Activated T-cell treated with anti-CD3 and anti-CD28 coated beads, Interleukin-2, amount 50 U/mL, for 24 hours (primary cell): ENCODE measurements around the gene R3HDM2.

Experiments used
- DNase-seq: peaks from one replicate; pipeline ENCODE4 v3.0.0-alpha.2; 2020
- H3K27ac Mint-ChIP-seq: 2 replicates; pipeline ENCODE4 v1.8.0; 2020; ENCODE audit warnings: mild to moderate bottlenecking, mixed read lengths
- H3K27me3 Mint-ChIP-seq: 2 replicates; pipeline ENCODE4 v1.8.0; 2020; ENCODE audit warnings: mixed read lengths
- H3K36me3 Mint-ChIP-seq: 2 replicates; pipeline ENCODE4 v1.8.0; 2020; ENCODE audit warnings: low read depth, mixed read lengths
- H3K4me1 Mint-ChIP-seq: 2 replicates; pipeline ENCODE4 v1.8.0; 2020; ENCODE audit warnings: low read depth, mixed read lengths
- H3K4me3 Mint-ChIP-seq: 2 replicates; pipeline ENCODE4 v1.8.0; 2020; ENCODE audit warnings: mild to moderate bottlenecking, moderate library complexity, mixed read lengths
- H3K9me3 Mint-ChIP-seq: 2 replicates; pipeline ENCODE4 v1.8.0; 2020; ENCODE audit warnings: mixed read lengths

Gene R3HDM2

GRCh38 chr12:57461276-57461916 is 30.6 kb upstream of the R3HDM2 start:
- peaks cover 13% of the 10 kb centered on the region for H3K27me3 Mint-ChIP-seq
- H3K36me3 Mint-ChIP-seq: peaks cover 2% of the 10 kb centered on the region
- peak overlapping the region; percentile 59 for H3K27ac Mint-ChIP-seq
- peaks cover 53% of the 10 kb centered on the region for H3K4me1 Mint-ChIP-seq
- peak overlapping the region; percentile 84 for H3K4me3 Mint-ChIP-seq
- DNase-seq: peak; percentile 56
- H3K9me3 Mint-ChIP-seq: no peaks in the 10 kb centered on the region

- Mint-ChIP-seq H3K27ac (no peak overlapping the region), H3K4me3 (peak overlapping the region; percentile 84), H3K36me3 (peaks cover 2% of the 10 kb centered on the region), H3K27me3 (peaks cover 13% of the 10 kb centered on the region), H3K4me1 (peaks cover 58% of the 10 kb centered on the region), H3K9me3 (no peaks in the 10 kb centered on the region)
- no peak for DNase-seq
These were observed 30.0 kb upstream of the R3HDM2 start for GRCh38 chr12:57460841-57461275.

- Mint-ChIP-seq H3K4me3 (peak overlapping the region; percentile 74), H3K27me3 (peaks cover 13% of the 10 kb centered on the region), H3K9me3 (no peaks in the 10 kb centered on the region), H3K4me1 (peaks cover 62% of the 10 kb centered on the region), H3K27ac (no peak overlapping the region), H3K36me3 (peaks cover 2% of the 10 kb centered on the region)
- no peak for DNase-seq
These were observed 29.6 kb upstream of the R3HDM2 start for GRCh38 chr12:57460468-57460784.

GRCh38 chr12:57459750-57460467 is 29.1 kb upstream of the R3HDM2 start, which contains the start of gene GLI1:
Gene GLI1 (plus strand): TSS chr12:57459785. CDS start chr12:57463692, 3,907 bp downstream.
- H3K36me3 Mint-ChIP-seq: peaks cover 2% of the 10 kb centered on the region
- peaks cover 65% of the 10 kb centered on the region for H3K4me1 Mint-ChIP-seq
- peak within 1 kb of the TSS; percentile 95 for H3K27ac Mint-ChIP-seq
- peaks cover 13% of the 10 kb centered on the region for H3K27me3 Mint-ChIP-seq
- peak within 1 kb of the TSS; percentile 90 for H3K4me3 Mint-ChIP-seq
- no peaks in the 10 kb centered on the region for H3K9me3 Mint-ChIP-seq
- DNase-seq: no peak

DNA sequence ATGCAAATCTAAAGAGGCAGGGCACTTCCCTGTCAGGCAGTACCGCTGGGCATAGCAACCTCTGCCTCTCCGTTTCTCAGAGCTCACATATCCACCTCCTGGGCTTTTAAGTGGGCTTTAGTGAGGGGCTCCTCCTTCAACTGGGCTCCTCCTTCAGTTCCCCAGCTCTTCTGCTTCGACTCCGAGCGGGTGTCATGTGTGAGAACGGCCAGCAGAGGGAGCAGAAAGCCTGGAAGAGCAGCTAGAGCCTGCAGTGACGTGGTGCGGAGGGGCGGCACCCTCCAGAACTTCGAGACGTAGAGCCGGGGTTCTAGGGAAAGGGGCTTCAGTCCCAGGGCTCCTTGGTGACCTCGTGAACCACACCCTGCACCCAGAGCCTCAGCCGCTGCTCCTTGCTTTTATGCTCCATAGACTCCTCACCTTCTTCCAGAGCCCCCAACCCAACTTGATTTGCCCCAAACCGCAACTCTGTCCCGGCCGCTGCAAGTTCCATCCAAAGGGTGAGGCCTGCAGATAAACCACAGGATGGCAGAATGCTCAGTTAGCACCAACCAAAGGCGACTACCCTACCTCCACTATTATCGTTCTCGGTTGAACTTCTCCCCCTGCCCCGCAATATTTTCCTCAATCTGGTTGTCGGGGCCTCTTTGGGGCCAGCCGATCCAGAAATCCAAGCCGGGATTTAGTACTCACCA is 28.4 kb upstream of the R3HDM2 start:
- peaks cover 66% of the 10 kb centered on the region for H3K4me1 Mint-ChIP-seq

DNA sequence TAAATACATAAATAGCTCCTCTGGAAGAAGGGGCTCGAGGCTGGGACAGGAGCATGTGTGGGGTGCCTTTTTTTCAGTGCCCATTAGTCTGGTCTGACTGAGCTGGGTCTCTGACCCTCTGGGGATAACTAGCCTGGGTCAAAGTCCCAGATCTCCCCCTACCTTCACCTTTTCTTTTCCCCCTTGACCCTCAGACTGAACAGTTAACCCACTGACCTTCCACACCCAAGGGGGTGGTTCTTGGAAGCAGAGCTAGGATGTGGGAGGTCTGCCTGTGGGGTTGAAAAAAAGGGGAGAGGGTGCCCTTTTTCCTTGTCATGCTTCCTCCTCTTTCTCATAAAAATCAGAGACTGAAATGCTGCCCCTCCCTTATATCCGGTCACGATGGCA is 27.8 kb upstream of the R3HDM2 start:
- H3K4me3 Mint-ChIP-seq: peak overlapping the region; percentile 90
- peaks cover 2% of the 10 kb centered on the region for H3K36me3 Mint-ChIP-seq
- DNase-seq: no peak
- peak overlapping the region; percentile 95 for H3K27ac Mint-ChIP-seq
- H3K27me3 Mint-ChIP-seq: peaks cover 13% of the 10 kb centered on the region
- H3K9me3 Mint-ChIP-seq: no peaks in the 10 kb centered on the region
- peaks cover 62% of the 10 kb centered on the region for H3K4me1 Mint-ChIP-seq

More for the DNA sequence above, 28.4 kb upstream of the R3HDM2 start:
- no peaks in the 10 kb centered on the region for H3K9me3 Mint-ChIP-seq
- peak; percentile 94 for DNase-seq
- peaks cover 13% of the 10 kb centered on the region for H3K27me3 Mint-ChIP-seq
- peak overlapping the region; percentile 90 for H3K4me3 Mint-ChIP-seq
- peak overlapping the region; percentile 95 for H3K27ac Mint-ChIP-seq
- H3K36me3 Mint-ChIP-seq: peaks cover 2% of the 10 kb centered on the region

- no peak for DNase-seq
- H3K27me3 Mint-ChIP-seq: peaks cover 15% of the 10 kb centered on the region
- H3K9me3 Mint-ChIP-seq: no peaks in the 10 kb centered on the region
- H3K4me1 Mint-ChIP-seq: peaks cover 61% of the 10 kb centered on the region
- H3K27ac Mint-ChIP-seq: no peak overlapping the region
- H3K4me3 Mint-ChIP-seq: no peak overlapping the region
- H3K36me3 Mint-ChIP-seq: no peaks in the 10 kb centered on the region
These were observed 26.1 kb upstream of the R3HDM2 start for GRCh38 chr12:57456737-57457490.

- DNase-seq: peak; percentile 62
- H3K4me1 Mint-ChIP-seq: peaks cover 57% of the 10 kb centered on the region
- no peaks in the 10 kb centered on the region for H3K36me3 Mint-ChIP-seq
- peak overlapping the region; percentile 54 for H3K27ac Mint-ChIP-seq
- H3K4me3 Mint-ChIP-seq: peak overlapping the region; percentile 76
- no peaks in the 10 kb centered on the region for H3K9me3 Mint-ChIP-seq
- H3K27me3 Mint-ChIP-seq: peaks cover 11% of the 10 kb centered on the region
These were observed 25.4 kb upstream of the R3HDM2 start for GRCh38 chr12:57456145-57456700.

- H3K4me1 Mint-ChIP-seq: peaks cover 55% of the 10 kb centered on the region
- no peak for DNase-seq
- H3K36me3 Mint-ChIP-seq: no peaks in the 10 kb centered on the region
- H3K27ac Mint-ChIP-seq: peak overlapping the region; percentile 54
- H3K9me3 Mint-ChIP-seq: no peaks in the 10 kb centered on the region
- H3K27me3 Mint-ChIP-seq: peaks cover 7% of the 10 kb centered on the region
- H3K4me3 Mint-ChIP-seq: peak overlapping the region; percentile 76
These were observed 24.7 kb upstream of the R3HDM2 start for GRCh38 chr12:57455374-57456144.

- no peak for DNase-seq
- Mint-ChIP-seq H3K4me3 (peak within 1 kb of the TSS; percentile 76), H3K4me1 (peaks cover 49% of the 10 kb centered on the region), H3K27ac (peak within 1 kb of the TSS; percentile 63), H3K9me3 (no peaks in the 10 kb centered on the region), H3K27me3 (peaks cover 3% of the 10 kb centered on the region), H3K36me3 (no peaks in the 10 kb centered on the region)
These were observed 23.9 kb upstream of the R3HDM2 start, which contains the start of gene INHBE for GRCh38 chr12:57454566-57455373. Gene INHBE (plus strand): TSS chr12:57455307. CDS start chr12:57455537, 230 bp downstream.

- Mint-ChIP-seq H3K4me3 (no peak overlapping the region), H3K4me1 (peaks cover 44% of the 10 kb centered on the region), H3K36me3 (no peaks in the 10 kb centered on the region), H3K27ac (peak overlapping the region; percentile 63), H3K9me3 (no peaks in the 10 kb centered on the region), H3K27me3 (peaks cover 3% of the 10 kb centered on the region)
- DNase-seq: no peak
These were observed 23.3 kb upstream of the R3HDM2 start for GRCh38 chr12:57454213-57454565.

DNA sequence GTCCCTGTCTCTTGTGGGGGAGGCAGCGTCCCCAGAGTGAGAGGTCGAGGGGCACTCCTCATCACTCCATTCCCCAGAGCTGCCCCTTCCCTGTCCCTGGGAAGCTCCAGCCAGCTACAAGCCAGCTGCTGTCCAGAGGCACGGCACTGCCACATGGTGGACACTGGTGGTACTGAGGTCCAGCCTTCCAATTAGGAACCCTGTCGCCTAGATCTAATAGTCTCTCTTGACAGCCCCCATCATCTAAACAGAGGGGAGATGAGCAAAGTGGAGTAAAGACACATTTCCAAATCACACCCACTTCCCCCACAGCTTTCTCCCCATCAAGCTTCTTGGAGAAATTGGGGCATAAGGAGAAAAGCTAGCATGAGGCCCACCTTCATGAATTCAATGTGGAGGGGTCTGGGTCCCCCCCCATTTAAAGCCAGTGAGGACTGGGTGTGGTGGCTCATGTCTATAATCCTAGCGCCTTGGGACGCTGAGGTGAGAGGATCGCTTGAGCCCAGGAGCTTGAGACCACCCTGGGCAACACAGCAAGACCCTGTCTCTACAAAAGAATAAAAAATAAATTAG is 22.2 kb upstream of the R3HDM2 start:
- Mint-ChIP-seq H3K27me3 (peaks cover 3% of the 10 kb centered on the region), H3K4me3 (peak overlapping the region; percentile 28), H3K4me1 (peaks cover 34% of the 10 kb centered on the region), H3K36me3 (no peaks in the 10 kb centered on the region), H3K27ac (peak overlapping the region; percentile 71), H3K9me3 (no peaks in the 10 kb centered on the region)
- peak; percentile 68 for DNase-seq
